ENCODE data around the gene INSYN2B.

- TF ChIP-seq CTCF (IDR thresholded peaks at IDR 0.05) (no peak), POLR2A (IDR thresholded peaks at IDR 0.05) (no peak)
Measured at GRCh38 chr5:169889572-169889971, 90.7 kb downstream of the INSYN2B start.

Data from heart left ventricle (tissue), 13 donors.